Activated gamma-delta T cell treated with Interleukin-2 at 50 U/mL for 16 hours (primary cell): ENCODE results near the gene PRKD1.
"Not testable (repeated sequence)": the region's sequence is repeated elsewhere in the genome, so short reads cannot be mapped to it uniquely, and the experiment has no call there.

ENCODE experiments used
- DNase-seq: peaks from one replicate; pipeline ENCODE4 v3.0.0-alpha.2; 2020

PRKD1 gene

GRCh38 chr14:29900609-29901350 lies 26.9 kb downstream of the PRKD1 start:
- no peak for DNase-seq

- no peak for DNase-seq
These were observed 29.2 kb downstream of the PRKD1 start for GRCh38 chr14:29898470-29898869.

- no peak for DNase-seq
These were observed 30.5 kb downstream of the PRKD1 start for GRCh38 chr14:29897181-29897580.

- no peak for DNase-seq
These were observed 31.3 kb downstream of the PRKD1 start for GRCh38 chr14:29896354-29896821.

GRCh38 chr14:29895591-29896083 lies 32.0 kb downstream of the PRKD1 start:
- no peak for DNase-seq

DNA sequence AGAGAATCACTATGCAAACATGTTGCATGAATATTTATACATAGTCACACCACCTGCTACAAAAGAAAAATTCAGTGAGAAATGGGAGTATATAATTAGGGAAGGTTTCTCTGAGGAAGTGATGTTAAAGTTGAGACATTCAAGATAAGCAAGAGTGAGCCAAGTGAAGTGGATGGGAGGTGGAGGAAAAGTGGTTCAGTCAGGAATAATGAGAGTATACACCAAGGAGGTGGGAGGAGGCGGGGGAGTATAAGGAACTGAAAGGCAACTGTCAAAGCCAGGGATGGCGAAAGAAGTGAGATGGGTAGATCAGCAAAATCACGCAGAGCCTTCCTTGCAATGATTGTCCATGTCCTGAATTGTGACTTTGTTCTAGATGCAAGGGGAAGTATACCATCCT lies 33.7 kb downstream of the PRKD1 start:
- DNase-seq: no peak

DNA sequence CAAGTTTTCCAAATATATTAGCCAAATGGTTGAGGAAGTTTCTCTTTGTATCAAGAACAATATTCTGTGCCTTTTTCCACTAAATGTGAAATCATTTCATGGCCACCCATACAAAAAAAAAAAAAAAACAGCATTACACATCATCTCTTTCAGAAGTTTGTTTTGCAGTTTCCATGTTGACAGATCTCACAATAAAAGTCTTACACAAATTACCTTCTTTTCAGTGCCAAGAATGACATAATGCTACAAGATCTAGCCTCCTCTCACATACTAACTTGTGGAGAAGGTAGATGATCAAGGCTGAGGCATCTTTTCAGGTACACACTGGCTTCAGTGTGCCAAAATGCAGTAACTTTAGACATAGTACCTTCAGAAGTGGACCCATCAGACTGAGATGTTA lies 35.3 kb downstream of the PRKD1 start:
- no peak for DNase-seq

DNA sequence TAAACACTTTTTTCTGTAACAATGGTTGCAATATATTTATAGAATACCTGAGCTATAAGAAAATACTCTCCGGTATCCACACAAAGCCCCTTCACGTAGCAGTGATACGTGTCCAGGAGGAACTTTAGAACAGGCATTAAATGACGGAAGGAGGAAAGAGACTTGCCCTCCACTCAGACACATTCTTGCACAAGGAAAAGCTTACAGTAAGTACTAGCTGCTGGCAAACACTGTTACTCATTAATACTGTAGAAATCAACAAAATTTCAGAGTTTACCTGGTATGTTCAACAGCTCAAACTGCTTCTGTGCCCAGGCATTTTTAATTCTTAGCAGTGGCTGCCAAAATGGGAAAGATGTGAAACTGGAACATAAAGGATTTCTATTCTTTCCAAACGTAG lies 41.7 kb downstream of the PRKD1 start:
- DNase-seq: no peak

DNA sequence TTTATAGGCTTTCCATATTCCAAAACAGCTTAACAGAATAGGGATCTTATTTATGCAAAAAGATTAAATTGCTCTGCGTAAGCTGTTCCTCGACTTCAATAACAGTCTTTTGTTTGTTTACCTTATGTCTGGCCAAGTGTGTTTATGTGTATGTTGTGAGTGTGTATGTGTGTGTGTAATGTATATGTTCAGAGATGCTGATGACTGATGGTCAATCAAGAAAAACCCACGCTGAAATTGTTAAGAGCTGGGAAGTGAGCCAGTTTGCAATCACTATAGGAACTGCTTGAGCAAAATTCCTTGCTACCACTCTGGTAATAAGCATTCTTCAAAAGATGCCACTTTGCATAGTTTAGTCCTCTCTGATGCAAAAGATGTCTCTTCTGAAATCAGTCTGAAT lies 59.6 kb downstream of the PRKD1 start:
- no peak for DNase-seq

GRCh38 chr14:29865299-29865698 lies 62.3 kb downstream of the PRKD1 start:
- DNase-seq: no peak

DNA sequence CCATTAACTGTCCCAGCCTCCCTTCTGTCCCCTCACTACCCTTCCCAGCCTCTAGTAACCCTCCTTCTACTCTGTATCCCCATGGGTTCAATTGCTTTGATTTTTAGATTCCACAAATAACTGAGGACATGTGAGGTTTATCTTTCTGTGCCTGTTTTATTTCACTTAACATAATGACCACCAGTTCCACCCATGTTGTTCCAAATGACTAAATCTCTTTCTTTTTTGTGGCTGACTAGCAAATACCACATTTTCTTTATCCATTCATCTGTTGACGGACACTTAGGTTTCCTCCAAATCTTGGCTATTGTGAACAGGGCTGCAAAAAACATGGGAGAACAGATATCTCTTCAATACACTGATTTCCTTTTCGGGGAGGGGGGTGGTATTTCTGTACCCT lies 65.7 kb downstream of the PRKD1 start:
- DNase-seq: no peak

GRCh38 chr14:29858299-29858698 lies 69.3 kb downstream of the PRKD1 start:
- DNase-seq: no peak

DNA sequence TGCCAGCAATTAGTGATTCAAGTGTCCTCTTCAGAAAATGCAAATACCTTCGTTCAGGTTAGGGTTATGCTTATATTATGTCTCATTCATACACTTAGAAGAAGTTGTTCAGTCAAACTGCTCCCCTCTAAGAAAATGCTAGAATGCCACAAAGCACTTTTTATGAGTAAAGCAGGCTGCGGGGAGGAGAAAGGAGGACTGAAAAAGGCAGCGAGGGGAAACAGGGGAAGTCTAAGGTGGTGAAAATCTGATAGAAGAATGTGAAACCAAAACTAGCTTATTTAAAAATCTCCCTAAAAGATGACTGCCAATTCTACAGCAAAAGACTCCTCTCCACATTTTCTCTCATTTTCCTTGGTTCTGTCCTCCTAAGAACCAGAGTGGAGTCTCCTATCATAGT lies 70.1 kb downstream of the PRKD1 start:
- DNase-seq: no peak

DNA sequence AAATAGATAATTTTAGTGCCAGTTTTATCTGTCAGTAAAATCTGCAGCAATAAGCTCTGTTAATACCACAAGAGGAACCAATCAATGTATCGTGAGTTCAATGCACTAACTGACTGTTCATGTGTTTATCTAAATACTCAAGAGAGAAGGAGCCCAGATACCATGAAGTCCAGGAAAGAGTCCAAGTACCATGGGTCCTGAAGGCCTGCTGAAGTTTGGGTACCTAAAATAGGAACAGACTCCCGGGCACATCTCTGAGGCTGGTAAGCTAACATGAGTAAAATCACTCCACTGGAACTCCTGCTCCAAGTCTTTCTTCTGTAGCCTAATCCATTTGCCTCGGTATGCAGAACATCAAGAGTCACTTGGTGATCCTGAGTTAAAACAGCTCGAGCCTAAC lies 71.1 kb downstream of the PRKD1 start:
- no peak for DNase-seq

GRCh38 chr14:29853691-29854090 lies 74.0 kb downstream of the PRKD1 start:
- DNase-seq: not testable (repeated sequence)

GRCh38 chr14:29853272-29853671 lies 74.4 kb downstream of the PRKD1 start:
- DNase-seq: no peak

DNA sequence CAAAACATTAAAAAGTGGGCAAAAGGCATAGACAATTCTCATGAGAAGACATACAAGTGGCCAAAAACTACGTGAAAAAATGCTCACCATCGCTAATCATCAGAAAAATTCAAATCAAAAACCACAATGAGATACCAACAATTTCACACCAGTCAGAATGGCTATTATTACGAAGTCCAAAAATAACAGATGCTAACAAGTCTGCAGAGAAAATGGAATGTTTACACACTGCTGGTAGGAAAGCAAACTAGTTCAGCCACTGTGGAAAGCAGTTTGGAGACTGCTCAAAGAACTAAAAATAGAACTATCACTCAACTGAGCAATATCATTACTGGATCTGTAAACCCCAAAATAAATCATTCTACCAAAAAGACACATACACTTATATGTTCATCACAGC lies 76.2 kb downstream of the PRKD1 start:
- no peak for DNase-seq

- no peak for DNase-seq
These were observed 80.6 kb downstream of the PRKD1 start for GRCh38 chr14:29847056-29847380.

DNA sequence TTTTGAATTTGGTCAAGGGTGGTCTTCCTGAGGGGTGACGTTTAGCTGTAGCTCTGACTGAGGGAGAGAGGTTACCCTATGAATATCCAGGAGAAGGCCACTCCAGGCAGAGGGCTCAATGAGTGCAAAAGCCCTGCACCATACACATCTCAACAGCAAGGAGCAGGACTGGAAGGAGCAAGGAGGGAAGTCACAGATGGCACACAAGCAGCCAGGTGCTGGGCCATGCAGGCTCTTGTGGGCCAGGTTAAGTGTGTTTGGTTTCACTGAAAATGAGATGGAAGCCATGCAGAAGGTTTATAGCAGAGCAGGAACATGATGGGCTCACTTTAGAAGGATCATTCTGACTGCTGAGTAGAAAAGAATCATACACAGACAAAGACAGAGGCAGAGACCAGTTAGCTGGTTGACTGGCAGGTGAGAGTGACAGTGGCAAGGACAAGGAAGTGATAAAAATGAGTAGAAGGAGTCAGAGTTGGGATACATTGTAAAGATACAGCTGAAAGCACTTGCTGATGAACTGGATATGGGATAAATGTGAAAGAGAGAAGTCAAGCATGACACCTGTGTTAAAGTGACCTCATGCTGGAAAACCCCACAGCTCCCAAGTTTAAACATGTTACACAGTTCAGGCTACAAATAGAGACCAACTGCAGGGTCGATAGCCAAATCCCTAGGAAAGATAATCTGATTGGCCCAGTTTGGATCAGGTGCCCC lies 81.2 kb downstream of the PRKD1 start:
- DNase-seq: no peak

GRCh38 chr14:29843981-29844380 lies 83.7 kb downstream of the PRKD1 start:
- no peak for DNase-seq

DNA sequence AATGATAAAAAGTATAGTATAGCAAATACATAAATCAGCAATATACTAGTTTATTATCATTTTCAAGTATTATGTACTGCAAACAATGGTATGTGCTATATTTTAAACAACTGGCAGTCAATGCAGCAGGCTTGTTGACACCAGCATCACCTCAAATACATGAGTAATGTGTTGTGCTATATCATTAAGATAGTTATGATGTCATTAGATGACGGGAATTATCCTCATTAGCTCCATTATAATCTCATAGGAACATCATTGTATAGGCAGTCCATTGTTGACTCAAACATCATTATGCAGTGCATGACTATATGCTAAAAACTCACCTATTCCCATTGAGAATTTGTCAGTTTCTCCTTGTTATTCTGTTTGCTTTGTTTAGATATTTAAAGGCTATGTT lies 85.4 kb downstream of the PRKD1 start:
- no peak for DNase-seq

DNA sequence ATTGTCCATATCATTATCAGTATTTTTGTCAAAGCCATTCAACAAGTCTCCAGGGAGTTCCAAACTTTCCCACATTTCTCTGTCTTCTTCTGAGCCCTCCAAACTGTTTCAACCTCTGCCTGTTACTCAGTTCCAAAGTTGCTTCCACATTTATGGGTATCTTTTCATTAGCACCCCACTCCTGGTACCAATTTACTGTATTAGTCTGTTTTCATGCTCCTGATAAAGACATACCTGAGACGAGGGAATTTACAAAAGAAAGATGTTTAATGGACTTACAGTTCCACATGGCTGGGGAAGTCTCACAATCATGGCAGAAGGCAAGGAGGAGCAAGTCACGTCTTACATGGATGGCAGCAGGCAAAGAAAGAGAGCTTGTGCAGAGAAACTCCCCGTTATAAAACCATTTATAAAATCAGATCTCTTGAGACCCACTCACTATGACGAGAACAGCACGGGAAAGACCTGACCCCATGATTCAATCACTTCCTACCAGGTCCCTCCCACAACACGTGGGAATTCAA lies 87.2 kb downstream of the PRKD1 start:
- not testable (repeated sequence) for DNase-seq

DNA sequence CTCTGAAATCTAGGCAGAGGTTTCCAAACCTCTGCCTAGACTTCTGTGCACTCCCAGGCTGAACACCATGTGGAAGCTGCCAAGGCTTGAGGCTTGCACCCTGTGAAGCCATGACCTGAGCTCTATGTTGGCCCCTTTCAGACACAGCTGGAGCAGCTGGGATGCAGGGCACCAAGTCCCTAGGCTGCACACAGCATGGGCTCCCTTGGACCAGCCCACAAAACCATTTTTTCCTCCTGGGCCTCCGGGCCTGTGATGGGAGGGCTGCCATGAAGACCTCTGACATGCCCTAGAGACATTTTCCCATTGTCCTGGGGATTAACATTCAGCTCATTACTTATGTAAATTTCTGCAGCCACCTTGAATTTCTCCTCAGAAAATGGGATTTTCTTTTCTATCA lies 88.0 kb downstream of the PRKD1 start:
- not testable (repeated sequence) for DNase-seq

GRCh38 chr14:29838752-29839151 lies 88.9 kb downstream of the PRKD1 start:
- no peak for DNase-seq
